Activated naive CD4-positive, alpha-beta T cell treated with anti-CD3 and anti-CD28 coated beads, Interleukin-2, amount 10 ng/mL, durations not matched to agents 7 days and 5 days (primary cell): ENCODE data around the gene PBX3.

Experiments
- CTCF ChIA-PET: fragments of 350-600 bp; sonication (Branson Sonifier 250); formaldehyde crosslinking; loops from one replicate; lab custom pipeline; 2021; ENCODE audit warnings: antibody characterized with exemption; lab: Charles Lee
- DNase-seq: peaks from one replicate; pipeline ENCODE4 v3.0.0-alpha.2; 2020
- H3K27ac Mint-ChIP-seq: one replicate; pipeline ENCODE4 v1.8.0; 2021; ENCODE audit warnings: mild to moderate bottlenecking, moderate library complexity, mixed read lengths
- H3K27me3 Mint-ChIP-seq: one replicate; pipeline ENCODE4 v1.8.0; 2021; ENCODE audit warnings: mild to moderate bottlenecking, mixed read lengths
- H3K36me3 Mint-ChIP-seq: one replicate; pipeline ENCODE4 v1.8.0; 2021; ENCODE audit warnings: mixed read lengths
- H3K4me1 Mint-ChIP-seq: one replicate; pipeline ENCODE4 v1.8.0; 2021; ENCODE audit warnings: mixed read lengths
- H3K4me3 Mint-ChIP-seq: one replicate; pipeline ENCODE4 v1.8.0; 2021; ENCODE audit warnings: mild to moderate bottlenecking, moderate library complexity, mixed read lengths
- H3K9me3 Mint-ChIP-seq: one replicate; pipeline ENCODE4 v1.8.0; 2021; ENCODE audit warnings: mixed read lengths

Gene PBX3

DNA sequence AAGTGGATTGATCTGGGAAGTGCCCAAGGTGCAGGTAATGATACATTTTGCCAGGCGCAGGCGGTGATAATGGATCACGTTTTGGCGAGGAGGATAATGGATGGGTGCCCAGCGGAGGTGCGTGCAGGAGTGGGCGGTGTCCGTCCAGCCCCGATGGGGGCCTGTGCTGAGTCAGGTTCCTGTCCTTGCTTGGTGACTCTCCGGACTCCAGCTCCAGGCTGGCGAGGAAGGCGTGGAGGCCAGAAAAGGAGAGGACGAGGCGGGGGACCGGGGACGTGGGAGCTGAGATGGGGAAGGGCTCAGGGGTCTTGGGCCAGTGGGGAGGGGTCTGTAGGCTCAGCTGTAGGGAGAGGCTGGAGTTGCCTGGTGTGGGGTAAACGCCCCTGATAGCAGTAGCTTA is 268.3 kb downstream of the PBX3 start:
- Mint-ChIP-seq H3K27ac (no peak overlapping the region), H3K9me3 (no peaks in the 10 kb centered on the region), H3K4me1 (no peaks in the 10 kb centered on the region), H3K4me3 (no peak overlapping the region), H3K36me3 (no peaks in the 10 kb centered on the region), H3K27me3 (no peaks in the 10 kb centered on the region)
- CTCF ChIA-PET = no interaction called here
- no peak for DNase-seq

GRCh38 chr9:126016579-126017290 is 269.6 kb downstream of the PBX3 start:
- Mint-ChIP-seq H3K27me3 (no peaks in the 10 kb centered on the region), H3K36me3 (no peaks in the 10 kb centered on the region), H3K4me1 (no peaks in the 10 kb centered on the region), H3K27ac (no peak overlapping the region), H3K9me3 (no peaks in the 10 kb centered on the region), H3K4me3 (no peak overlapping the region)
- no peak for DNase-seq
- CTCF ChIA-PET = no interaction called here
